GM18873 (cell line): Measurements from ENCODE around the gene SLC19A3.
"Not testable (repeated sequence)": the region's sequence is repeated elsewhere in the genome, so short reads cannot be mapped to it uniquely, and the experiment has no call there.

Source experiments
- ATAC-seq: cut with Tn5 transposase; IDR thresholded peaks from one replicate; pipeline ENCODE4 v1.9.1; 2021; ENCODE audit warnings: mild to moderate bottlenecking, moderate library complexity, moderate number of reproducible peaks; ENCODE audit not compliant: unreplicated experiment, low FRiP score

Gene SLC19A3

DNA sequence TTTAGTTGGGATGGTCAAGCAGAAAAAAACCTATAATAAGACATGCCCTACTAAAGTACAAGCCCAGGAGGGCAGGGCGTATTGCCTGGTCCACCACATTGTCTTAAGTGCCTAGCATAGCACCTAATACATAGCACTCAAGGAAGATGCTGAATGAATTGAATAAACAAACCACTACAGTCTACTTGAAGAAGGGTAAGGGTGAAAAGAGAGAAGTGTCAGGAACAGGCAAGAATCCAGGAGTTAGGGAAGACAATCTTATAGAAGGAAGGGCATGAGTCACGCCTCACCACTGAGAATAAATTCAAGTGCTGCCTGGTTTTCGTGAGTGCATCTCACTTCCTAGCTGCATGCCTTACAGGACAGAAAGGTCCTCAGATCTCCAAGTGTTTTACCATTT is 13.9 kb downstream of the SLC19A3 start:
- no peak for ATAC-seq

DNA sequence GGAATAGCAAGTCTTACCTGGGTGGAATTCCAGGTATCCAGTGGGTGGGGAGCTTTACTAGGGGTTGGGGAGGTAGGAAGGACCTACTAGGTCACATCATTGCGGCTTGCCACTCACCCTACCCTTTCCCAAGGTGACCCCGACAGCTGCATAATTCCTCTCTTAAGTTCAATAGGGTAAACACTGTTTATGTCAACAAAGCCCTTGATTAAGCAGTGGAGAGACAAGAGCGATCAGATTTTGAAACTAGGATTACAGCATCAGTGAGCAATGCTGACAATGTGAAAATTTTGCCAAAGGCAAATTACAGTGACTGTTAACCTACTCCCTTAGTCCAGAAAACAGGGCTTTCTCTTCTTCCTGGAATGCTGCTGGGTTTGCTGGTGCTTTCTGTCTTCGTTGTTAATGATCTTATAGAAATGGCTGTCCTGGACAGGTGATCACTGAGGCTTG is 14.5 kb downstream of the SLC19A3 start:
- no peak for ATAC-seq

- ATAC-seq, result no peak
Measured at GRCh38 chr2:227701556-227701955, 16.3 kb downstream of the SLC19A3 start.

GRCh38 chr2:227696990-227697679 is 20.7 kb downstream of the SLC19A3 start:
- no peak for ATAC-seq

GRCh38 chr2:227687189-227687588 is 30.6 kb downstream of the SLC19A3 start:
- no peak for ATAC-seq

DNA sequence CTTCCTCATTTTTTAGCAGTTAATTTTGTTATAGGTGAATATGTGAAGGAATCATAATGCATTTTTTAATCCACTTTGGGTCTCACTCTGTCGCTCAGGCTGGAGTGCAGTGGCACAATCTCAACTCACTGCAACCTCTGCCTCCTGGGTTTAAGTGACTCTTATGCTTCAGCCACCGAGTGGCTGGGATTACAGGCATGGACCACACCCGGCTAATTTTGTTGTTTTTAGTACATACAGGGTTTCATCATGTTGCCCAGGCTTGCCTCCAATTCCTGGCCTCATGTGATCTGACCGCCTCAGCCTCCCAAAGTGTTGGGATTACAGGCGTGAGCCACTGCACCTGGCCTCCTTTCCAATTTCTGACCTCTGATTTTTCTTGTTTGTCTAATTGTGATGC is 33.6 kb downstream of the SLC19A3 start:
- no peak for ATAC-seq

DNA sequence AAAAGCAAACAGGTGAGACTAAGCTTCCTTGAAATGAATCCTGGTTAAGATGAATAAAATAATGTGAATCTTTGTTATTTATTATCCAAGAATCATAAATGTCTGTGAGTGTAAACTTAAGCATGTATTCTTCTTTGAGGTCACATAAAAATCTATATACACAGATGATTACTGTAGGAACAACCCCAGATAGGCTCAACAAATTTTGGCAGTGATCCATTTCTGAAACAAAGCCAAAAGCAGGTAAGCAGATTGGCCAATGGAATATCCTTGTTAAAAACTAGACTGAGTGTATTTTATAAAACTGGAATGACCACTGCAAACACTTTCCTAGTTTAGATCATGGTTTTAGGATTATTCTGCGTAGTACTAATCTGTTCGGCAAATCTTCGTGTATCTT is 39.9 kb downstream of the SLC19A3 start:
- no peak for ATAC-seq

GRCh38 chr2:227674485-227674884 is 43.3 kb downstream of the SLC19A3 start:
- ATAC-seq, result no peak

DNA sequence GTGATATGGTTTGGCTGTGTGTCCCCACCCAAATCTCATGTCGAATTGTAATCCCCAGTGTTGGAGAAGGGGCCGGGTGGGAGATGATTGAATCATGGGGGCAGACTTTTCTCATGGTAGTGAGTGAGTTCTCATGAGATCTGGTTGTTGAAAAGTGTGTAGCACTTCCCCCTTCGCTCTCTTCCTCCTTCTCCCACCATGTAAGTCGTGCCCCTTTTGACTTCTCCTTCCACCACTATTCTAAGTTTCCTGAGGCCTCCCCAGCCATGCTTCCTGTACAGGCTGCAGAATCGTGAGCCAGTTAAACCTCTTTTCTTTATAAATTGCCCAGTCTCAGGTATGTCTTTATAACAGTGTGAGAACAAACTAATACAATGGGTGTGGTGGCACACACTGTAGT is 44.2 kb downstream of the SLC19A3 start:
- ATAC-seq, result not testable (repeated sequence)

- ATAC-seq, result no peak
Measured at GRCh38 chr2:227671170-227671905, 46.5 kb downstream of the SLC19A3 start.

GRCh38 chr2:227666631-227667170 is 51.1 kb downstream of the SLC19A3 start, which contains the start of gene SCYGR5:
Gene SCYGR5 (plus strand): TSS chr2:227666804. CDS start chr2:227666804, 0 bp downstream.
- not testable (repeated sequence) for ATAC-seq

DNA sequence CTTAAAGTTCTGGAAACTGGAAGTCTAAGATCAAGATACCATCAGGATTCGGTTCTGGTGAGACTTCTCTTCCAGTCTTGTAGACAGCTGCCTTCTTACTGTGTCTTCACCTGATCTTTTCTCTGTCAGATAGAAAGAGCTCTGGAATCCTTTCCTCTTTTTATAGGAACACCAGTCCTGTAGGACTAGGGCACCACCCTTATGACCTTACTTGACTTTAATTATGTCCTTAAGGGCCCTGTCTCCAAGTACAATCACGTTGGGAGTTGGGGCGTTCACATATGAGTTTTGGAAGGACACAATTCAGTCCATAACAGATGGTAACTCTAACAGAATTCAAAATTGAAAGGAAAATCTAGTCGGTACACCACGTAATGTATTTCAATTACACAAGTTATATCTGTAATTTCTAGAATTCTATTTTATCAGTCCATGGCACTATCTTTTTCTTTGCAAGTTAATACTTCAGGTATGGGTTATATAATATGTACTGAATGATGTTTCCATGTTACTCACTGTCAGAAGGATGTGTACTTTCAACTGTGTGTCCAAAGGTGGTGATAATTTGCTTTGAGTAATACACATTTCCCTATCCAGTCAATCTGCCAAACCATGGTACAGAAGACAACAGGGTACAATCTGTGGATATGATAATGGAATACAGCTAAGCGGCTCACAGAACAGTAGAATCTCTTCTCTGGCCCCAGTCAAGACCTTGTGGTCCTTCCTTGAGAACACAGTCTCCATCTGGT is 52.5 kb downstream of the SLC19A3 start:
- no peak for ATAC-seq

GRCh38 chr2:227661827-227662226 is 56.0 kb downstream of the SLC19A3 start:
- ATAC-seq, result no peak

GRCh38 chr2:227661025-227661649 is 56.7 kb downstream of the SLC19A3 start:
- ATAC-seq, result no peak

DNA sequence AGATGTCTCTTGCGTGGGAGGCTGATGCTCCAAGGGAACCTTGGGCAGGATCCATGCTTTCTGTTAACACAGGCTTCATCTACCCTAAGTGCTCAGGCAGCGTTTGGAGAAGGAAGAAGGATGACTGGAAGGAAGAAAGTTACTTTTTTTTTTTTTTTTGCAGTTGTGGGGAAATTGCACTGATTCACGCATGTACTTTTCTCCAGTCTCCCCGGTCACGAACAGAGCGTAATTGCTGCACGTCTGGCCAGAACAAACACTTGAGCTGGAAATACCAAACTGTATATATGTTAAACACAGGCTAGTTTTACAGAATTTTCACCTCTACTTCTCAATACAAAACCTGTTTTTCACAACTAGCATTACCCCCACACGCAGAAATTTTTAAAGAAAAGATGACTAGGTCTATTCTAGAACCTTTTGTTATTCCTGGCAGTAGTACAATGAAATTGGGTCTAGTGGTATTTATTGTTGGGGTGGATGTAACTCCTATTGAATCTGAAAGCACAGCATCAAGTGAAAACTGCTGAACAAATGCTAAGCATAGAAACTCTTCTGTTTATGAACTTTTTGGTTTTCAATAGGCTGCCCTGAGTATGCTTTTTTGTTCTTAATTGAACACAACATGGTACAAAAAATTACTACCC is 60.5 kb downstream of the SLC19A3 start:
- no peak for ATAC-seq

GRCh38 chr2:227655454-227655853 is 62.4 kb downstream of the SLC19A3 start:
- no peak for ATAC-seq

GRCh38 chr2:227654426-227654825 is 63.4 kb downstream of the SLC19A3 start:
- no peak for ATAC-seq

GRCh38 chr2:227653419-227653818 is 64.4 kb downstream of the SLC19A3 start:
- ATAC-seq, result no peak

DNA sequence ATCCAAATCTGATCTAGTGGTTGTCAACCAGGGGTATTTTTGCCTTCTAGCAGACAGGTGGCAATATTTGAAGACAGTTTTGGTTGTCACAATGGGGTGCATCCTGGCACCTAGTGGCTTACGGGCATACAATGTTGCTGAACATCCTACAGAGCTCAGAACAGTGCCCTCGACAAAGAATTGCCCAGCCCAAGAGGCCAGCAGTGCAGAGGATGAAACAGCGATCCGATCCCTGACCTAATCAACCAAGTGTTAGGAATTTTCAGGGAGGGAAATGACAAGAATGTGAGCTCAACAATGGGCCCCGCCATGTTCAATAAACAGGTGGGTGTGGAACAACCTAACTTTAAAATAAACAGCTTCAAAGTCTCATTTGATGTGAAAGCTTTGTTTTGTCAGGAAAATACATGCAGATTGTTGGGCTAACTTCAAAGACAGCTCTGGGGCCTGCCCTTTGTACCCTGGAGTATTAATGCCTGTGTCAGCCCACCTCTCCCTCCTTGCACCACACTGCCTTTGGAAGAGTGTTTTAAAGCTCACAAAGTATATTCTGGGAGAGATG is 73.8 kb downstream of the SLC19A3 start:
- ATAC-seq, result no peak

DNA sequence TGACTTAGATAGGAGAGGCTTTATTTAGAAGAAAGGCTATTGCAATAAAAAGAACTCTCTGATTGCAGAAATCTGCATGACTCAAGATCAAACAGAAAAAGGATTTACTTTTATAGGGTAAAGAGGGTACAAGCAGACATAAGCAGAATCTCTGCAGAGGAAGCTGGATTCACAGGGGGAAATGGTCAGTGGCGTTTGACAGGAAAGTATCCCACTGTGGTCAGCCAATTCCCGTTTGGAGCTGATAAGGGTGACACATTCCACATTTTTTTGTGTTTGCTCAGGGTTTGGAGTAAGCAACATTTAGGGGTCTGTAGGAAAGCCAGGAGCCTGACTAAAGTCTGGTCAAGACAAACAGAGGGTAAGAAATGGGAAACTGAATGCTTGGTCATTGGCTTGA is 75.2 kb downstream of the SLC19A3 start:
- no peak for ATAC-seq
